Measurements from ENCODE around the gene YAP1.

DNA sequence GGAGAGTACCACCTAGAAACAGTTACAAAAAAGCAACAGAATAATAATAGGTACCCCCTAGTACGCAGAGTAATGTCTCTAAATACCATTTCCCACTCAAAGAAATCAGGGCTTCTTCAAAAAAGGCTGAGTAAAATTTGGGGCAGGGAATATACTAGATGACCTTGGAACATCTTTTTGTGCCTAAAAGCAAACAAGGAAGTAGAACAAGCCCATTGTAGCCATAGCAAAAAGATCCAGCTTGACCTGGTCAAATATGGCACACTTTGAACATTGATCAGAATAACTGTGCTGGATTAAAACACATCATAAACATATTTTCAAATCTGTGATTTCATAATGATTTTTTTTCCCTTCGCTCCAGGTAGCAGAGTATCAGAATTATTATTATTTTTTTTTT, 91.5 kb downstream of the YAP1 start:
- no peak for TF ChIP-seq POLR2A (IDR thresholded peaks at IDR 0.05)
- TF ChIP-seq, protein P1, sequence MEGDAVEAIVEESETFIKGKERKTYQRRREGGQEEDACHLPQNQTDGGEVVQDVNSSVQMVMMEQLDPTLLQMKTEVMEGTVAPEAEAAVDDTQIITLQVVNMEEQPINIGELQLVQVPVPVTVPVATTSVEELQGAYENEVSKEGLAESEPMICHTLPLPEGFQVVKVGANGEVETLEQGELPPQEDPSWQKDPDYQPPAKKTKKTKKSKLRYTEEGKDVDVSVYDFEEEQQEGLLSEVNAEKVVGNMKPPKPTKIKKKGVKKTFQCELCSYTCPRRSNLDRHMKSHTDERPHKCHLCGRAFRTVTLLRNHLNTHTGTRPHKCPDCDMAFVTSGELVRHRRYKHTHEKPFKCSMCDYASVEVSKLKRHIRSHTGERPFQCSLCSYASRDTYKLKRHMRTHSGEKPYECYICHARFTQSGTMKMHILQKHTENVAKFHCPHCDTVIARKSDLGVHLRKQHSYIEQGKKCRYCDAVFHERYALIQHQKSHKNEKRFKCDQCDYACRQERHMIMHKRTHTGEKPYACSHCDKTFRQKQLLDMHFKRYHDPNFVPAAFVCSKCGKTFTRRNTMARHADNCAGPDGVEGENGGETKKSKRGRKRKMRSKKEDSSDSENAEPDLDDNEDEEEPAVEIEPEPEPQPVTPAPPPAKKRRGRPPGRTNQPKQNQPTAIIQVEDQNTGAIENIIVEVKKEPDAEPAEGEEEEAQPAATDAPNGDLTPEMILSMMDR (IDR thresholded peaks at IDR 0.05) = no peak

Measured in body of pancreas (tissue), 4 donors.